MM.1S (cell line): ENCODE data around the gene TMTC2.

ENCODE experiments used
- DNase-seq: peaks from one replicate; pipeline ENCODE4 v3.0.0-alpha.2; 2015
- H2AFZ ChIP-seq: fragments of 300-600 bp; sonication (generic); 2 replicates; pipeline ENCODE4 v1.6.0; 2016; ENCODE audit warnings: antibody characterized with exemption, low read length
- H3F3A ChIP-seq: fragments of 300-600 bp; sonication (generic); 2 replicates; pipeline ENCODE4 v1.6.1; 2016; ENCODE audit warnings: mild to moderate bottlenecking, antibody characterized with exemption, low read length, moderate library complexity, mixed read lengths; ENCODE audit not compliant: insufficient read depth
- H3K27ac ChIP-seq: fragments of 300-600 bp; sonication (generic); 2 replicates; pipeline ENCODE4 v1.5.1; 2016; ENCODE audit warnings: mild to moderate bottlenecking, low read length
- H3K27me3 ChIP-seq: fragments of 300-600 bp; sonication (generic); replicated peaks from 2 replicates; pipeline ENCODE4 v1.6.0; 2016; ENCODE audit warnings: low read length; ENCODE audit not compliant: insufficient read depth
- H3K36me3 ChIP-seq: fragments of 300-600 bp; sonication (generic); replicated peaks from 2 replicates; pipeline ENCODE4 v1.6.1; 2016; ENCODE audit warnings: mild to moderate bottlenecking, low read length, mixed read lengths; ENCODE audit not compliant: insufficient read depth
- H3K4me1 ChIP-seq: fragments of 300-600 bp; sonication (generic); 2 replicates; pipeline ENCODE4 v1.6.1; 2016; ENCODE audit warnings: low read length, mixed read lengths
- H3K4me2 ChIP-seq: fragments of 300-600 bp; sonication (generic); 2 replicates; pipeline ENCODE4 v1.6.0; 2016; ENCODE audit warnings: low read depth, low read length
- H3K4me3 ChIP-seq: fragments of 300-600 bp; sonication (generic); 2 replicates; pipeline ENCODE4 v1.5.1; 2016; ENCODE audit warnings: low read length, mixed read lengths
- H3K79me2 ChIP-seq: fragments of 300-600 bp; sonication (generic); 2 replicates; pipeline ENCODE4 v1.6.1; 2016; ENCODE audit warnings: mixed run types, low read length, mixed read lengths
- H3K9ac ChIP-seq: fragments of 300-600 bp; sonication (generic); 2 replicates; pipeline ENCODE4 v1.6.1; 2016; ENCODE audit warnings: low read length, mixed read lengths
- H3K9me2 ChIP-seq: fragments of 300-600 bp; sonication (generic); replicated peaks from 2 replicates; pipeline ENCODE4 v1.6.1; 2016; ENCODE audit warnings: mild to moderate bottlenecking, low read length, mixed read lengths; ENCODE audit not compliant: insufficient read depth
- H3K9me3 ChIP-seq: fragments of 300-600 bp; sonication (generic); replicated peaks from 2 replicates; pipeline ENCODE4 v1.6.1; 2016; ENCODE audit warnings: mild to moderate bottlenecking, low read length, mixed read lengths; ENCODE audit not compliant: insufficient read depth
- H4K20me1 ChIP-seq: fragments of 300-600 bp; sonication (generic); 2 replicates; pipeline ENCODE4 v1.6.1; 2016; ENCODE audit warnings: mild to moderate bottlenecking, low read length, moderate library complexity, mixed read lengths; ENCODE audit not compliant: insufficient read depth
- CTCF ChIP-seq: fragments of 300-600 bp; sonication (generic); IDR thresholded peaks from 2 replicates; pipeline ENCODE4 v1.5.1; 2016; ENCODE audit warnings: antibody characterized with exemption, low read length, mixed read lengths
- EZH2 ChIP-seq: fragments of 300-600 bp; sonication (generic); optimal IDR thresholded peaks from 2 replicates; pipeline ENCODE3; 2017; ENCODE audit warnings: low read depth, mild to moderate bottlenecking, antibody characterized with exemption, low read length, mixed read lengths

TMTC2 gene

GRCh38 chr12:83183132-83183531 lies 496.4 kb downstream of the TMTC2 start:
- no peaks in the 10 kb centered on the region for H3K79me2 ChIP-seq
- H3F3A ChIP-seq, result no peaks in the 10 kb centered on the region

More at GRCh38 chr12:83183132-83183531, 496.4 kb downstream of the TMTC2 start:
- Histone ChIP-seq H3K36me3 (no peaks in the 10 kb centered on the region), H3K27me3 (no peaks in the 10 kb centered on the region), H3K4me2 (no peak overlapping the region), H3K9me3 (no peaks in the 10 kb centered on the region), H3K9ac (no peak overlapping the region), H3K9me2 (no peaks in the 10 kb centered on the region), H4K20me1 (no peaks in the 10 kb centered on the region), H3K4me3 (no peak overlapping the region), H3K27ac (no peak overlapping the region), H2AFZ (no peak overlapping the region), H3K4me1 (no peaks in the 10 kb centered on the region)
- no peak for DNase-seq
- TF ChIP-seq CTCF (no peak), EZH2 (no peak)
